Nephron (organoid): Measurements from ENCODE around the gene ITPKA.

Experiments used
- H3K27ac Mint-ChIP-seq, 3 experiments: 2 replicates each; pipeline ENCODE4 v1.8.0; 2020; ENCODE audit warnings: mixed read lengths in 3 of 3, mild to moderate bottlenecking in 2 of 3, moderate library complexity in 1 of 3
- H3K27me3 Mint-ChIP-seq: 2 replicates; pipeline ENCODE4 v1.8.0; 2021; ENCODE audit warnings: low read depth, mild to moderate bottlenecking, moderate library complexity, mixed read lengths
- H3K36me3 Mint-ChIP-seq: 2 replicates; pipeline ENCODE4 v1.8.0; 2020; ENCODE audit warnings: low read depth, mixed read lengths
- H3K4me1 Mint-ChIP-seq: 2 replicates; pipeline ENCODE4 v1.8.0; 2020; ENCODE audit warnings: mixed read lengths
- H3K4me3 Mint-ChIP-seq, 3 experiments: 2 replicates each; pipeline ENCODE4 v1.8.0; 2020; ENCODE audit warnings: mild to moderate bottlenecking in 3 of 3, mixed read lengths in 3 of 3, moderate library complexity in 2 of 3
- H3K9me3 Mint-ChIP-seq: 2 replicates; pipeline ENCODE4 v1.8.0; 2020; ENCODE audit warnings: mixed read lengths
- TF ChIP-seq, protein P1 (sequence below), 3 experiments: fragments of 200-600 bp; sonication (generic); IDR thresholded peaks; one replicate each; pipeline ENCODE4 v1.5.0; 2021; ENCODE audit warnings: antibody characterized with exemption in 3 of 3; ENCODE audit not compliant: unreplicated experiment in 3 of 3

The ITPKA gene

GRCh38 chr15:41510728-41511127, 17.1 kb downstream of the ITPKA start:
- H3K9me3 Mint-ChIP-seq = no peaks in the 10 kb centered on the region
- TF ChIP-seq, protein P1, sequence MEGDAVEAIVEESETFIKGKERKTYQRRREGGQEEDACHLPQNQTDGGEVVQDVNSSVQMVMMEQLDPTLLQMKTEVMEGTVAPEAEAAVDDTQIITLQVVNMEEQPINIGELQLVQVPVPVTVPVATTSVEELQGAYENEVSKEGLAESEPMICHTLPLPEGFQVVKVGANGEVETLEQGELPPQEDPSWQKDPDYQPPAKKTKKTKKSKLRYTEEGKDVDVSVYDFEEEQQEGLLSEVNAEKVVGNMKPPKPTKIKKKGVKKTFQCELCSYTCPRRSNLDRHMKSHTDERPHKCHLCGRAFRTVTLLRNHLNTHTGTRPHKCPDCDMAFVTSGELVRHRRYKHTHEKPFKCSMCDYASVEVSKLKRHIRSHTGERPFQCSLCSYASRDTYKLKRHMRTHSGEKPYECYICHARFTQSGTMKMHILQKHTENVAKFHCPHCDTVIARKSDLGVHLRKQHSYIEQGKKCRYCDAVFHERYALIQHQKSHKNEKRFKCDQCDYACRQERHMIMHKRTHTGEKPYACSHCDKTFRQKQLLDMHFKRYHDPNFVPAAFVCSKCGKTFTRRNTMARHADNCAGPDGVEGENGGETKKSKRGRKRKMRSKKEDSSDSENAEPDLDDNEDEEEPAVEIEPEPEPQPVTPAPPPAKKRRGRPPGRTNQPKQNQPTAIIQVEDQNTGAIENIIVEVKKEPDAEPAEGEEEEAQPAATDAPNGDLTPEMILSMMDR (IDR thresholded peaks at IDR 0.05; ENCODE audit: unreplicated experiment in 3 of 3) = no peak
- peaks cover 88% of the 10 kb centered on the region for H3K27me3 Mint-ChIP-seq
- no peak overlapping the region for H3K27ac Mint-ChIP-seq
- peak overlapping the region in 1 of 3 experiments; percentile 21 for H3K4me3 Mint-ChIP-seq
- peaks cover 8% of the 10 kb centered on the region for H3K4me1 Mint-ChIP-seq
- H3K36me3 Mint-ChIP-seq = no peaks in the 10 kb centered on the region

GRCh38 chr15:41511331-41511898, 17.7 kb downstream of the ITPKA start:
- Mint-ChIP-seq H3K9me3 (no peaks in the 10 kb centered on the region), H3K4me1 (peaks cover 8% of the 10 kb centered on the region), H3K27me3 (peaks cover 82% of the 10 kb centered on the region), H3K4me3 (no peak overlapping the region), H3K36me3 (peaks cover 3% of the 10 kb centered on the region), H3K27ac (no peak overlapping the region)
- TF ChIP-seq, protein P1 (IDR thresholded peaks at IDR 0.05; ENCODE audit: unreplicated experiment in 3 of 3) = no peak

DNA sequence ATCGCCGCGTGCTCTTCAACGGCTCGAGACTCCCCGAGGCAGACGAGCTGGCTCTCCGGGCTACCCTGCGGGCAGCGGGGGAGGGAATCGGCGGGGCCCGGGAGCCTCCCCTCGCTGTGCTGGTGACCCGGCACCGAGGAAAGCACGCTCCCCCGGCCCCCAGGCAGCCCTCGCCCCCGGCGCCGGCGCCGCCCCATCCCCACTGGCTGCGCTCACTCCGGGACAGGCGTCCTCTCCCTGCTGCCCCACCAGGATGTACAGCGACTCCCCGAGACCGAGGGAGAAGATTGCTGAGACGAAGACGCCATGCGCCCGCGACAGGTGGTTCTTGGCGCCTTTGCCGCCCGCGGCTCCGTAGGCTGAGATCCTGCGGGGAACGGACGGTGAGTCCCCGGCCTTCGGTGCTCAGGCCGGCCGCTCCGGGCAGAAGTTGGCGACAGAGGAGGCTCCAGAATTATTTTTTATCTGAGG, 18.3 kb downstream of the ITPKA start:
- Mint-ChIP-seq H3K9me3 (no peaks in the 10 kb centered on the region), H3K4me1 (peaks cover 8% of the 10 kb centered on the region), H3K27me3 (peaks cover 82% of the 10 kb centered on the region), H3K36me3 (peaks cover 9% of the 10 kb centered on the region), H3K27ac (no peak overlapping the region), H3K4me3 (peak overlapping the region; percentile 65 to 84 (median 77))
- TF ChIP-seq, protein P1 (IDR thresholded peaks at IDR 0.05; ENCODE audit: unreplicated experiment in 3 of 3) = no peak

DNA sequence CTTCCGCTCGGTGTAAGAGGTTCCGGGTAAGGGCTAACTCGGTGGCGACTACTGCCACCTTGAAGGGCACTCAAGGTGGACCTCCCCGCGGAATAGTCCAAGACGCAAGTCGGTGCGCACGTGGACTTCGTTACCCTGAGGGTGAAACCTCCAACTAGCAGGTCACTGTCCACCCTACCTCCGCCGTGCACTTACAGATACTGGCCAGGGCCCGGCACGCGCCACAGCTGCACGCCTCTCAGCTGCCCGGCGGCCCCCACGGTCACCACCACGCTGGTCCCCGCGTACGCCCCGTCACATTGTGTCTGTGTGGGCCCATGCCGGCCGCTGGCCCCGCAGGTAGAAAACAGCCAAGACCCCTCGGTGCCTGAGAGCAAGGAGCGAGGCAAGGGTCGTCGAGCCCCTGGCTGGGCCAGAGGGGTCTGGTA, 18.9 kb downstream of the ITPKA start:
- H3K4me1 Mint-ChIP-seq = peaks cover 8% of the 10 kb centered on the region
- peaks cover 15% of the 10 kb centered on the region for H3K36me3 Mint-ChIP-seq
- H3K27ac Mint-ChIP-seq = no peak overlapping the region
- H3K9me3 Mint-ChIP-seq = no peaks in the 10 kb centered on the region
- peak overlapping the region; percentile 77 to 84 (median 82) for H3K4me3 Mint-ChIP-seq
- H3K27me3 Mint-ChIP-seq = peaks cover 81% of the 10 kb centered on the region
- TF ChIP-seq, protein P1 (IDR thresholded peaks at IDR 0.05; ENCODE audit: unreplicated experiment in 3 of 3) = no peak

GRCh38 chr15:41512940-41513505, 19.3 kb downstream of the ITPKA start:
- Mint-ChIP-seq H3K27ac (no peak overlapping the region), H3K9me3 (no peaks in the 10 kb centered on the region), H3K4me3 (peak overlapping the region; percentile 77 to 84 (median 82)), H3K36me3 (peaks cover 18% of the 10 kb centered on the region), H3K27me3 (peaks cover 77% of the 10 kb centered on the region), H3K4me1 (peaks cover 8% of the 10 kb centered on the region)
- TF ChIP-seq, protein P1 (IDR thresholded peaks at IDR 0.05; ENCODE audit: unreplicated experiment in 3 of 3) = no peak
